ENCODE data around the gene WDR77. TPM values are rescaled to one million over a fixed set of nuclear protein-coding genes. Genes with fewer than 3 reads are reported as not detected.

Gene WDR77
- total and polyA plus RNA-seq, 2 of the 4 experiments (the other 2 are of a cell fraction), result 80.8 to 87.0 TPM

GRCh38 chr1:111475701-111476100 is 26.6 kb upstream of the WDR77 start:
- no peaks in the 10 kb centered on the region for H3K9me3 ChIP-seq (ENCODE audit: control insufficient read depth, insufficient read depth, low read length)
- intact Hi-C loops (cut with micrococcal nuclease), result no loop called here
- H4K20me1 ChIP-seq (ENCODE audit: insufficient read depth, low read length), result no peaks in the 10 kb centered on the region
- H3K4me3 ChIP-seq (ENCODE audit: insufficient read depth, low read depth, low read length), result no peak overlapping the region
- ChIA-PET POLR2A (ENCODE audit: unreplicated experiment) (no interaction called here), CTCF (no interaction called here)
- no peak overlapping the region for H3K18ac ChIP-seq (ENCODE audit: low read depth, low read length)
- no peak overlapping the region for H3K56ac ChIP-seq (ENCODE audit: extremely low read depth, insufficient read depth, low read length)
- H2AFZ ChIP-seq (replicated peaks; ENCODE audit: low read length, poor library complexity), result no peak overlapping the region
- H3K79me1 ChIP-seq (ENCODE audit: low read depth in 1 of 2, low read length in 2 of 2), result no peaks in the 10 kb centered on the region
- no peak overlapping the region for H2BK15ac ChIP-seq (ENCODE audit: low read depth, low read length)
- no peak overlapping the region for H3K9ac ChIP-seq (ENCODE audit: low read depth, low read length)
- H2BK120ac ChIP-seq (ENCODE audit: low read depth, low read length), result no peak overlapping the region
- no peak overlapping the region for H2AK5ac ChIP-seq (ENCODE audit: low read depth, low read length)
- TF ChIP-seq RFX5 (IDR thresholded peaks at IDR 0.05; ENCODE audit: low read depth, low read length) (no peak), POLR2A (IDR thresholded peaks at IDR 0.05; ENCODE audit: low read depth, low read length) (no peak), NFE2L2 (IDR thresholded peaks at IDR 0.05; ENCODE audit: low read depth, low read length) (no peak), BHLHE40 (IDR thresholded peaks at IDR 0.05; ENCODE audit: low read depth, low read length) (no peak), CEBPB (IDR thresholded peaks at IDR 0.05; ENCODE audit: low read depth, low read length) (no peak), FOS (IDR thresholded peaks at IDR 0.05; ENCODE audit: low read depth, low read length) (no peak), MAZ (IDR thresholded peaks at IDR 0.05; ENCODE audit: borderline replicate concordance, low read depth, low read length) (no peak)
- TF ChIP-seq, protein P1, sequence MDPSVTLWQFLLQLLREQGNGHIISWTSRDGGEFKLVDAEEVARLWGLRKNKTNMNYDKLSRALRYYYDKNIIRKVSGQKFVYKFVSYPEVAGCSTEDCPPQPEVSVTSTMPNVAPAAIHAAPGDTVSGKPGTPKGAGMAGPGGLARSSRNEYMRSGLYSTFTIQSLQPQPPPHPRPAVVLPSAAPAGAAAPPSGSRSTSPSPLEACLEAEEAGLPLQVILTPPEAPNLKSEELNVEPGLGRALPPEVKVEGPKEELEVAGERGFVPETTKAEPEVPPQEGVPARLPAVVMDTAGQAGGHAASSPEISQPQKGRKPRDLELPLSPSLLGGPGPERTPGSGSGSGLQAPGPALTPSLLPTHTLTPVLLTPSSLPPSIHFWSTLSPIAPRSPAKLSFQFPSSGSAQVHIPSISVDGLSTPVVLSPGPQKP (IDR thresholded peaks at IDR 0.05; ENCODE audit: borderline replicate concordance, low read depth, low read length), result no peak
- DNase-seq, result no peak
- H2BK20ac ChIP-seq (ENCODE audit: low read depth, low read length), result no peak overlapping the region
- H3K4ac ChIP-seq (ENCODE audit: low read depth, low read length), result no peak overlapping the region
- no peak overlapping the region for H4K8ac ChIP-seq (ENCODE audit: low read depth in 2 of 2, low read length in 2 of 2)
- H3K4me2 ChIP-seq (ENCODE audit: low read depth, low read length), result no peak overlapping the region
- H2AK9ac ChIP-seq (replicated peaks; ENCODE audit: low read depth, low read length, poor library complexity), result no peak overlapping the region
- no TSS peak for BruUV-seq (replicated peaks)
- no peaks in the 10 kb centered on the region for H3K9me1 ChIP-seq (ENCODE audit: insufficient read depth, low read length)
- in situ Hi-C loops (cut with MboI; ENCODE audit: low sequenced_read_pairs), result loop anchor here (25.0 kb wide), 1 partner anchor 887 kb away; no protein-coding TSS in a partner anchor
- H3K4me1 ChIP-seq (ENCODE audit: control insufficient read depth, insufficient read depth, low read length), result no peaks in the 10 kb centered on the region
- no peak for ATAC-seq (ENCODE audit: low read depth)
- H4K91ac ChIP-seq (ENCODE audit: insufficient read depth, low read depth, low read length), result no peak overlapping the region
- H3K36me3 ChIP-seq (ENCODE audit: control insufficient read depth, insufficient read depth, low read length), result no peaks in the 10 kb centered on the region
- no peak overlapping the region for H2BK5ac ChIP-seq (ENCODE audit: low read depth, low read length, poor library complexity, severe bottlenecking)
- no peaks in the 10 kb centered on the region for H3K27me3 ChIP-seq (ENCODE audit: control insufficient read depth, insufficient read depth, low read length)
- 86% methylated on average over 2 of the region's 5 CpGs; no CpG with 5 or more reads in 1 of the 2 experiments for WGBS, 2 experiments (ENCODE audit: extremely low coverage in 2 of 2, insufficient read length in 1 of 2)
- dilution Hi-C loops (cut with HindIII; ENCODE audit: low sequenced_read_pairs, unreplicated experiment), result no loop called here
- no peak overlapping the region for H4K5ac ChIP-seq (ENCODE audit: low read depth, low read length)
- no peak overlapping the region for H3K27ac ChIP-seq (ENCODE audit: insufficient read depth, low read length)
- no peak overlapping the region for H3K23ac ChIP-seq (ENCODE audit: low read depth, low read length)
- H3K14ac ChIP-seq (replicated peaks; ENCODE audit: low read depth, low read length), result no peak overlapping the region

Data from IMR-90 (cell line).